ENCODE measurements around the gene RARA.

Gene RARA

GRCh38 chr17:40309031-40309948 is at the start of gene RARA:
TSS of gene RARA (plus strand) at chr17:40309180. CDS start at chr17:40331219, 22,039 bp downstream.
- DNase-seq (ENCODE audit: low read depth, low spot score), result no peak

DNA sequence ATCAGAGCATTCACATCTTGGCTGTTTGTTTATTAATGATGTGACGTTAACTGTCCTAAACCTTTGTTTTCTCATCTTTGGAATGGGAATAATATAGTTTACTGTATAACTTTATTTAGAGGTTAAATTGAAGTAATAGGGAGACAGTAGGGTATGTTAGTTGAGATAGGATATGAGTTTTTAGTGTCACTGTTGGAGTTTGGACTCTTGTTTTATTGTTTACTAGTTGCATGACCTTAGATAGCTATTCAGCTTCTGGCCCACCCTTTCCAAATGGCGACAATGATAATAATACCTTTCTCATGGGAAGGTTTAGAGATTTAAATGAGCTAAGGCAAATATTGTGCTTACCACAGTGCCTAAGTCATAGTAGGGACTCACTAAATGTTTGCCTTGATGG is 49.5 kb upstream of the RARA start:
- no peak for DNase-seq (ENCODE audit: low read depth, low spot score)

- DNase-seq (ENCODE audit: low read depth, low spot score), result no peak
Observed at GRCh38 chr17:40260528-40260927, 48.5 kb upstream of the RARA start.

DNA sequence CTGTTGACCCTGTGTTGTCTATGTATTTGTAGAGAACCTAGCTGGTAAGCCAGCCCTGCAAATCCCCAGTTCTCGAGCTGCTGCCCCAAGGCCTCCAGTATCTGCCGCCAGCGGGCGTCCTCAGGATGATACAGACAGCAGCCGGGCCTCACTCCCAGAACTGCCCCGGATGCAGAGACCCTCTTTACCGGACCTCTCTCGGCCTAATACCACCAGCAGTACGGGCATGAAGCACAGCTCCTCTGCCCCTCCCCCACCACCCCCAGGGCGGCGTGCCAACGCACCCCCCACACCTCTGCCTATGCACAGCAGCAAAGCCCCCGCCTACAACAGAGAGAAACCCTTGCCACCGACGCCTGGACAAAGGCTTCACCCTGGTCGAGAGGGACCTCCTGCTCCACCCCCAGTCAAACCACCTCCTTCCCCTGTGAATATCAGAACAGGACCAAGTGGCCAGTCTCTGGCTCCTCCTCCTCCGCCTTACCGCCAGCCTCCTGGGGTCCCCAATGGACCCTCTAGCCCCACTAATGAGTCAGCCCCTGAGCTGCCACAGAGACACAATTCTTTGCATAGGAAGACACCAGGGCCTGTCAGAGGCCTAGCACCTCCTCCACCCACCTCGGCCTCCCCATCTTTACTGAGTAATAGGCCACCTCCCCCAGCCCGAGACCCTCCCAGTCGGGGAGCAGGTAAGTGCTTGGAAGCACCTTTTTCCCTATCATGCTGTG is 44.4 kb upstream of the RARA start:
- DNase-seq (ENCODE audit: low read depth, low spot score), result no peak

- DNase-seq (ENCODE audit: low read depth, low spot score), result no peak
Observed at GRCh38 chr17:40265337-40265736, 43.6 kb upstream of the RARA start.

DNA sequence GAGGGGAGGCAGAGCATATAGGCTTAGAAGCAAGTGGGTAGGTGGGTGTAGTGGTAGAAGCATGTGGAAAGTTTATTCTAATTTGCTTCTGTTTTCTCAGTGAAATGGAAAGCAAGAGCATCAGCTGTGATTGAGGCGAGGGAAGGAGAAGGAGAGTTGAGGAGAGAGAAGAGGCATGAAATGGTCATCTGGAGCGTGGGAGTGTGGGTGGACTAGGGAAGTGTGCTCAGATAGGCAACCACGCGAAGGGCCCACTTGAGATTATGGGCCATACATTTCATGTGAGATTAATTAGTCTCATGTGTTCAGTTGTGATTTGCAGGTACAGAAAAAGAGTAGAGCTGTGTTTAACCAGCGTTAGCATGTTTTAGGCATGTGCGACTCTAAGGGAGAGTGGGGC is 42.1 kb upstream of the RARA start:
- no peak for DNase-seq (ENCODE audit: low read depth, low spot score)

- DNase-seq (ENCODE audit: low read depth, low spot score), result no peak
Observed at GRCh38 chr17:40268141-40268712, 40.8 kb upstream of the RARA start.

DNA sequence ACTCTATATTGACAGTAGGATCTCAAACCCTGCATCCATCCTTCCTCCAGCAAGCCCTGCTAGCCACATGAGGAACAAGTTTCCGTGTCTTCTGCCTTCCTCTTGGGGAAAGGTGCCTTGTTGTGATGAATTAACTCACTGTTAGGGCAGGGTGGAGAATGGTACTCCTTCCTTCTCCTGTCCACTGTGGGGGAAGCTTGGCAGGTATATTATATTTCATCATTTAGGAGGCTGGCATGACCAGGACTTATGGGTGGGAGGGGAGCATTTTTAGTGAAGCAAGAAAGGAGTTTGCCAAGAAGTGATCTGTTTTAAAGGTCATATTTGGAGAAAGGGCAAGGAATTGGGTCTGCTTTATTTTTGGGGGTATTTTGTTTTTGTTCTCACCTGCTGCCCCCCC is 30.6 kb upstream of the RARA start:
- no peak for DNase-seq (ENCODE audit: low read depth, low spot score)

DNA sequence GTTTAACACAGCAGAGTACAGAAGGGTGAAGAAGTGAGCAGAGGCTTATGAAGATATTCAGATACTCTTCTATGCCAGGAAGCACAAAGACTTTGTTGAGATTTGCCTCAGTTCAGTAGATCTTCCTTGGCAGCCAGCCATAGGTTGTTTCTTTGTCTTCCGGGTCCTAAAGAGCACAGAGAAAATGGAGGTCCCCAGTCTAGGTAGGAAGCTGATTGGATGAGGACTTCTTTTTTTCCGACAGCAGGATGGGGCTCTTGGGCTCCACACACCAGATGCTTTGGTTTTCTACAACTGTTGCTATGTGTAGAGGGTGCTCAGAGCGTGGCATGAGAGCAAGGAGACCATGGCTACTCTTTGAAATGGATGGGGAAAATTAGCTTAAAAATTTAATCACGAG is 29.6 kb upstream of the RARA start:
- no peak for DNase-seq (ENCODE audit: low read depth, low spot score)

GRCh38 chr17:40281663-40282062 is 27.3 kb upstream of the RARA start:
- peak; percentile 77 for DNase-seq (ENCODE audit: low read depth, low spot score)

DNA sequence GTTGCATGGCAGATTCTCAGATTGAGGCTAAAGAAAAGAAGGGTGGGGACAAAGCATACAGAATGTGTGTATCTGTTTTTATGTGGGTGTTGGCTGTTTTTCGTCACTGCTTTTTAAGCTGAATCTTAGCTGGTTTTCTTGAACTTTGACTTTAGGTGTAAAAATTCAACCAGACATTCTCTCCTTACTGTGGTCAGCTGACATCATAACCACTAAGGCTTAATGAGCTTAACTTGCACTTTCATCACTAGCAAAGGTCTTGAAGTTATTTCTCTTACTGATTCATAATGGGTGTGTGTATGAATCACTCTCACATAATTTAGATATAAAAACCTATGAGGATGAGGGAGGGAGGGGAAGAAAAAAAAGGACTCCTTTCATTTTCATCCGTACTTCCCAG is 25.3 kb upstream of the RARA start:
- DNase-seq (ENCODE audit: low read depth, low spot score), result no peak

DNA sequence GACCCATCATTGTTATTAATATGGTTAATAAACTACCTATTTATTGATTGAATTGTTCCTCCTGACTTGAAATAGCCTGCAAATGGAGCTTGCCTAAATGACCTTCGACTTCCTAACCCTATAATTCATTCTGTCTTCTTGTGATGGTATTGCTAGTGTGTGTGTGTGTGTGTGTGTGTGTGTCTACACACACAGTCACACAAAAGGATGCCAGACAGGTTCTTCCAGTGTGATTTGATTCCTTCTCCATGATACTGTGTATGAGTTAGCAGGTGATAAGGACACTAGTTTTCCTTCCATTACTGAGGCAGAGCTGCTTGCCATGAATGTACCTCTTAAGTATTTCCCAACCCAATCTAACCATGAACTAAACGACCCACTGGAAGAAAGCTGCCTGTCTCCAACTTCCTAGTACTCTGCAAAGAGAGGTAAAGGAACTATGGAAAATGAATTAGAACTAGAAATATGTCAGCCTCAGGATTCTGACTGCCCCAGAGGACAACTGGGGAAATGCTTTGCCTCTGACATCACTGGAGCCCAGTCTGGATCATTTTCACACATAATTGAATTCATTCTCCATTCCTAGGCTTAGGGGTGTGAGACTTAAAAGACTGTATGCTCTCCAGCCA is 24.8 kb upstream of the RARA start:
- DNase-seq (ENCODE audit: low read depth, low spot score), result no peak

- no peak for DNase-seq (ENCODE audit: low read depth, low spot score)
Observed at GRCh38 chr17:40286473-40286872, 22.5 kb upstream of the RARA start.

DNA sequence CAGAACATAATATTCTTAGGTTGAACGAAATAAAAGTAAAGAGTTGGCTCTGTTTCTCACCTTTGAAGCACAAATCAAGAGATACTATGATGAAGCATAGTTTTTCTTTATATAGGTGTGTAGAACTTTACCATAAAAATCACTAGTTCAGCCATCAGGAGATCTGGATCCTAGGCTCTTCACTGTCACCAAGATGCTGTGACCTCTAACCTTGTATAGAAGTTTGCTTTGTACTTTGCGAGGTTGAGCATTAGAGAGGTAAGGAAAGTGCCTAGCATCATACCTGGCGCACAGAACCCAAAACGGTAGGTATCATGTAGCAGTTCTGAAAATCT is 21.9 kb upstream of the RARA start:
- DNase-seq (ENCODE audit: low read depth, low spot score), result no peak

DNA sequence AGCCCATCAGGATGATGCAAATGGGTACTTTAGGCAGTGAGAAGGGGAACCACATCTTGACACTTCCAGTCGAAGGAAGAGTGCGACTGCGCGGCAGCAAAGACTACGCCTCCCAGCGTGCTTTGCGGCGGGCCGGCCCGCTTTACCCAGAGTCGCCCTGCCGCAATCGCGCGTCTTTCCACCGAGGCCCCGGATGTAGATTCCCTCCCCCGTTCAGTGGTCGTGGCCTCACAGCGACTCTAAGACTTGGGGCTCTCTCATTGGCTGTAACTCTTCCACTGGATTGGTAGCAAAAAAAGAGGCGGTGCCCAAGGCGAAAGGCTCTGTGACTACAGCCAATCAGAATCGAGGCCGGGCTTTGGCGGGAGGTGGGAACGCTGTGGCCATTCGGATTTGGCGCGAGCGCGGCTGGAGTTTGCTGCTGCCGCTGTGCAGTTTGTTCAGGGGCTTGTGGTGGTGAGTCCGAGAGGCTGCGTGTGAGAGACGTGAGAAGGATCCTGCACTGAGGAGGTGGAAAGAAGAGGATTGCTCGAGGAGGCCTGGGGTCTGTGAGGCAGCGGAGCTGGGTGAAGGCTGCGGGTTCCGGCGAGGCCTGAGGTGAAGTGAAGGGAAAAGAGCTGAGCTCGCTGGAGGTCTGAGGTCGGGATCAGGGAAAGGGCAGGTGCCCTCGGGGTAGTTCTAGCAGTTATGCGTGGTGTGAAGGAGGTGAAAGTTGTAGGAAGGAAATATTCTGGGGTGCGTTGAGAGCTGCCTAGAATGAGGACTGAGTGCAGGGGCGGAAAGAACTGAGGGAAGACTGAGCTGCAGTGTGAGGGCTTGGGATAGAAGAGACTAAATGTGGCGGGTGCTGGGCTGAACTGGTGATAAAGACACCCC is 21.2 kb upstream of the RARA start, which contains the start of gene CDC6:
Gene CDC6 (plus strand): TSS at position 386 of the 876 bp plus-strand sequence. CDS start 1,542 bp downstream, outside the sequence.
- DNase-seq (ENCODE audit: low read depth, low spot score), result peak; percentile 97

GRCh38 chr17:40290629-40291280 is 18.2 kb upstream of the RARA start:
- no peak for DNase-seq (ENCODE audit: low read depth, low spot score)

GRCh38 chr17:40291281-40291664 is 17.7 kb upstream of the RARA start:
- no peak for DNase-seq (ENCODE audit: low read depth, low spot score)

- DNase-seq (ENCODE audit: low read depth, low spot score), result no peak
Observed at GRCh38 chr17:40293363-40293762, 15.6 kb upstream of the RARA start.

GRCh38 chr17:40295488-40296436 is 13.2 kb upstream of the RARA start:
- DNase-seq (ENCODE audit: low read depth, low spot score), result no peak
